Peyer's patch (tissue), 4 donors: ENCODE measurements around the gene RPP14. TPM values are rescaled to one million over a fixed set of nuclear protein-coding genes. Genes with fewer than 3 reads are reported as not detected.
A peak's percentile ranks its signal among the peaks of the same experiment; 100 is the strongest.

ENCODE experiments used
- DNase-seq, 3 donors: peaks; one replicate each; pipeline ENCODE4 v3.0.0-alpha.2; 2017 to 2019
- H3K27ac ChIP-seq, 4 donors: fragments of 200-600 bp; sonication (generic); one replicate each; pipeline ENCODE4 v1.5.1; 2016 to 2019
- H3K27me3 ChIP-seq, 2 donors: fragments of 200-600 bp; sonication (generic); one replicate each; pipeline ENCODE4 v1.5.1; 2019
- H3K36me3 ChIP-seq, 3 donors: fragments of 200-600 bp; sonication (generic); one replicate each; pipeline ENCODE4 v1.5.1; 2016 to 2019
- H3K4me1 ChIP-seq, 4 donors: fragments of 200-600 bp; sonication (generic); one replicate each; pipeline ENCODE4 v1.5.1; 2016 to 2019
- H3K4me3 ChIP-seq, 4 donors: fragments of 200-600 bp; sonication (generic); 1 replicate in 3 of 4; 2 replicates in 1 of 4; pipeline ENCODE4 v1.5.1; 2016 to 2019; ENCODE audit warnings: mild to moderate bottlenecking in 1 of 4
- H3K9me3 ChIP-seq, 4 donors: fragments of 200-600 bp; sonication (generic); one replicate each; pipeline ENCODE4 v1.5.1; 2016 to 2019; ENCODE audit warnings: mild to moderate bottlenecking in 1 of 4
- POLR2A ChIP-seq, 2 donors: fragments of 450-650 bp; IDR thresholded peaks; one replicate each; pipeline ENCODE4 v1.5.1; 2017; ENCODE audit warnings: antibody characterized with exemption in 2 of 2, mild to moderate bottlenecking in 2 of 2, moderate library complexity in 2 of 2
- total RNA-seq, 4 donors: library from RNA; depleted of rRNA; stranded (reverse); fragments of >200 nt; gene quantifications; one replicate each; pipeline ENCODE4 v1.1.0, GENCODE V29; 2016
- TF ChIP-seq, protein P1 (sequence below), 6 experiments: fragments of 450-650 bp in 4 of 6; fragments of 200-600 bp in 2 of 6; sonication (generic) in 1 of 6; IDR thresholded peaks; one replicate each; pipeline ENCODE4 v1.5.1; 2017 to 2019; ENCODE audit warnings: antibody characterized with exemption in 6 of 6, mild to moderate bottlenecking in 3 of 6, moderate library complexity in 1 of 6

RPP14 gene
- total RNA-seq, 4 donors from 2014 or later: 9.9 to 23.1 (median 13.4) TPM

DNA sequence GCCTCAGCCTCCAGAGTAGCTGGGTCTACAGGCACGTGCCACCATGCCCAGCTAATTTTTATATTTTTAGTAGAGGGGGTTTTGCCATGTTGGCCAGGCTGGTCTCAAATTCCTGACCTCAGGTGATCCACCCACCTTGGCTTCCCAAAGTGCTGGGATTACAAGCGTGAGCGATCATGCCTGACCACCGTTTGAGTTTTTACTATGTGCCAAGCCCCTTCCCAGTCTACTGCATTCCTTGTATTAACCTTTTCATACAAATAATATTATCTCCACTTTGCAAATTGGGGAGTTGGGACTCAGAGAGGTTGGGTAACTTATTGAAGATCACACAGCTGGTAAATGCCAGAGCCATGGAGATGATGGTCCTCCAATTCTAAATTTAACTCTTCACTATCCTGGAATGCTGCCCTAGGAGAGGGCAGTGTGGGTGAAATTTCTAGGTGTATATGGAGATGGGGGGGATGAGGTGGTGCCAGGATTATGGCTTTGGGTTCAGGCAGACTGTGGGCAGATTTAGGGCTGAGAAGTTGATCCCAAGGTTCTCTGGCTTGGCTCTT is 25.6 kb downstream of the RPP14 start:
- H3K9me3 ChIP-seq: no peaks in the 10 kb centered on the region
- H3K4me3 ChIP-seq: no peak overlapping the region
- H3K36me3 ChIP-seq: no peaks in the 10 kb centered on the region
- H3K27ac ChIP-seq: no peak overlapping the region
- DNase-seq: peak in 1 of 3 donors; percentile 19
- peaks cover 0 to 22% (median 6%) of the 10 kb centered on the region in 4 donors for H3K4me1 ChIP-seq
- TF ChIP-seq, protein P1, sequence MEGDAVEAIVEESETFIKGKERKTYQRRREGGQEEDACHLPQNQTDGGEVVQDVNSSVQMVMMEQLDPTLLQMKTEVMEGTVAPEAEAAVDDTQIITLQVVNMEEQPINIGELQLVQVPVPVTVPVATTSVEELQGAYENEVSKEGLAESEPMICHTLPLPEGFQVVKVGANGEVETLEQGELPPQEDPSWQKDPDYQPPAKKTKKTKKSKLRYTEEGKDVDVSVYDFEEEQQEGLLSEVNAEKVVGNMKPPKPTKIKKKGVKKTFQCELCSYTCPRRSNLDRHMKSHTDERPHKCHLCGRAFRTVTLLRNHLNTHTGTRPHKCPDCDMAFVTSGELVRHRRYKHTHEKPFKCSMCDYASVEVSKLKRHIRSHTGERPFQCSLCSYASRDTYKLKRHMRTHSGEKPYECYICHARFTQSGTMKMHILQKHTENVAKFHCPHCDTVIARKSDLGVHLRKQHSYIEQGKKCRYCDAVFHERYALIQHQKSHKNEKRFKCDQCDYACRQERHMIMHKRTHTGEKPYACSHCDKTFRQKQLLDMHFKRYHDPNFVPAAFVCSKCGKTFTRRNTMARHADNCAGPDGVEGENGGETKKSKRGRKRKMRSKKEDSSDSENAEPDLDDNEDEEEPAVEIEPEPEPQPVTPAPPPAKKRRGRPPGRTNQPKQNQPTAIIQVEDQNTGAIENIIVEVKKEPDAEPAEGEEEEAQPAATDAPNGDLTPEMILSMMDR (IDR thresholded peaks at IDR 0.05): no peak
- H3K27me3 ChIP-seq: no peaks in the 10 kb centered on the region

DNA sequence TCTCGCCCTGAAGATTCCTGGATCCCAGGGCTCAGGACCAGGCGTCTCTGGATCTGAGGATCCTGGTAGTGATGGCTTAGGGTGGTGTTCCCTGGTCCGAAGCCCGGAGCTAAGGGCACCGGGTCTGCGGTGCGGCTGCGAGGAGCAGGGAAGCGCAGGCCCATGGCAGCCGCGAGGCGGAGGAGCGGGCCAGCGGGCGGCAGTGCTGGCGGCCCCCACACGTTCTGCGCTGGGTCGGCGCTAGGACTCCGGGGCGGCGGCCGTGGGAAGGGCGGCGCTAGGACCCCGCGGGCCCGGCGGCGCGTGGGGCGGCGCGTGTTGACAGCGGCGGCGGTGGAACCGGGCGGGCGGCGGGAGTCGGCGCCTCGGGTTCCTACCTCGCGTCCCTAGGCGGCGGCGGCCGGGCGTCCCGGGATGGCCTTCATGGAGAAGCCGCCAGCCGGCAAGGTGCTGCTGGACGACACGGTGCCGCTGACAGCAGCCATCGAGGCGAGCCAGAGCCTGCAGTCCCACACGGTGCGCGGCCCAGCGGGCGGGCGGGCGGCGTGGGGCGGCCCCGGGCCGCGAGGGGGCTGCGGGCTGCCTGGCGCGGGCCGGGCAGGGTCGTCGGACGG is 26.6 kb downstream of the RPP14 start, which contains the start of gene PXK:
Gene PXK, plus strand, starts transcription at position 318 of the 614 bp plus-strand sequence. Its CDS starts 97 bp downstream, at position 415.
- TF ChIP-seq POLR2A (IDR thresholded peaks at IDR 0.05): peak in 1 of 2 donors; percentile 10
- TF ChIP-seq, protein P1 (IDR thresholded peaks at IDR 0.05): peak in 3 of 6 experiments; percentile 17 to 41 (median 17)
- Histone ChIP-seq H3K9me3 (no peaks in the 10 kb centered on the region), H3K36me3 (no peaks in the 10 kb centered on the region), H3K27ac (peak within 1 kb of the TSS; percentile 62 to 89 (median 68)), H3K27me3 (no peaks in the 10 kb centered on the region), H3K4me1 (peaks cover 0 to 25% (median 6%) of the 10 kb centered on the region in 4 donors), H3K4me3 (peak within 1 kb of the TSS; percentile 79 to 98 (median 90))
- peak; percentile 82 to 92 (median 88) for DNase-seq

DNA sequence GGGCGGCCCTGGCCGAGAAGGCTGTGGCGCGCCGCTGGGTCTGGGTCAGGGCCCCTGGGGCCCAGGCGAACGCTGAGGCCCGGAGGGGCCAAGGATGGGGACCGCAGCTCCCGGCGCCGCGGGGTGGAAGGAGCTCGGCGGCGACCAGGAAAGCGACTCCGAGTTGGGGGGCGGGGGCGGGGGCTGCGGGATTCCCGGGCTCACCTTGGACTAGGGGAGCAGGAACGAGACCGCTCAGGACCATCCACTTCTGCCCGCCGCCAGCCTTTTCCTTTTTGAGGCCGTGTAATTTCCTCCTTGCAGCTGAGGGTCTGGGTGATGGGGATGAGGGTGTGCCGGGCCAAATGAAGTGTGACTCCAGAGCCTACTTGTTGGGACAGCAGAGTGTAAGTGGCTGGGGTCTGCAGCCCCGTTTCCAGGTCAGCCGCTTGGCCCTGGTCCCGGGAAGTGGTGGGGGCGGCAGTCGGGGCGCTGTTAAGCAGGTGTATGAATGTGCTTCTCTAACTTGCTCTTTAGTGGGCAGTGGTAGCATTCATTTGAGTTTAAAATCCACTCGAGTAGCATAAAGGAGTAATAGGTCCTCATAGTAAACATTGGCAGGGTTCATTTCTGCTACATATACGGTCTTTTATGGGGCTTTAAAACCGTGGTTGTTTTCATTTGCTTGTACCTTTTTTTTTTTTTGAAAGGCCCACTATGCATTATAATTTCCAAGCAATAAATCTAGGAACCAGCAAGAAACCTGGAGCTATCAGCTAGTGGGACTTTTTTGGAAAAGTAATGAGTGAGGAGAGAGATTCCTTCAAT is 27.4 kb downstream of the RPP14 start:
- TF ChIP-seq, protein P1 (IDR thresholded peaks at IDR 0.05): no peak
- no peak for TF ChIP-seq POLR2A (IDR thresholded peaks at IDR 0.05)
- peak; percentile 57 to 74 (median 65) for DNase-seq
- Histone ChIP-seq H3K27ac (peak overlapping the region; percentile 62 to 89 (median 68)), H3K9me3 (no peaks in the 10 kb centered on the region), H3K4me1 (peaks cover 0 to 25% (median 6%) of the 10 kb centered on the region in 4 donors), H3K27me3 (no peaks in the 10 kb centered on the region), H3K4me3 (peak overlapping the region; percentile 79 to 98 (median 90)), H3K36me3 (no peaks in the 10 kb centered on the region)

DNA sequence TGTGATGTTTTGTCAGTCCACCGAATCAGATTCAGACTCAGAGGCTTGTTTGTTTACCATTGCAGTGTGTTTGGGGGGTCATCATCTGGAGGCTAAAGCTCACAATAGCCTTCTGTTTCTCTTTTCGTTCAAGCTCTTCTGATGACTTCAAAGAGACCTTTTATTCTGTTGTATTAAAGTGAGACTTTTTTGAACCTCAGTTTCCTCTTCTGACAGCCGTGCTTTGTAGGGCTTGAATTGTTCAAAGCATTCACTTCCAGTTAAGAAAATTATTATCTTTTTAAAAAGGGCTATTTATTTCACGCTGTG is 27.9 kb downstream of the RPP14 start:
- Histone ChIP-seq H3K4me3 (peak overlapping the region; percentile 79 to 98 (median 90)), H3K27ac (peak overlapping the region in 3 of 4 donors; percentile 20 to 89 (median 67)), H3K4me1 (peaks cover 0 to 25% (median 6%) of the 10 kb centered on the region in 4 donors), H3K9me3 (no peaks in the 10 kb centered on the region), H3K27me3 (no peaks in the 10 kb centered on the region), H3K36me3 (no peaks in the 10 kb centered on the region)
- TF ChIP-seq, protein P1 (IDR thresholded peaks at IDR 0.05): no peak
- TF ChIP-seq POLR2A (IDR thresholded peaks at IDR 0.05): no peak
- DNase-seq: peak in 1 of 3 donors; percentile 10

DNA sequence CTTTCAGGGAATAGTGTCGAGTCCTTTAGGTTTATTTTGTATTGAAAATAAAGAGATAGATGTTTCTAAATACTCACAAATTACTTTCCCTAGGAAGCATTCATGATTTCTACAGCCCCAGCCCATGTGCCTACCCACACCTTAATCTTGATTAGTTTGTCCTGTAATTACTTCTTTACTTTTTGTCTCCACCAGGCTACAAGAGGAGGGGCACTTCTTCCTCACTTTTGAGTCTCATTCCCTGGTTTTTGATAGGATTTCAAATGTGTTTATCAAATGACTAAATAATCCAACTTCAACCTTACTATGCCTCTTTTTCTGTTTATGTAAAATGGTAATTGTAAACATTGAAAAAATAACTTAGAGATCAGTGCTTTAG is 28.4 kb downstream of the RPP14 start:
- H3K4me3 ChIP-seq: peak overlapping the region in 2 of 4 donors; percentile 88 to 98

More for the DNA sequence above, 28.4 kb downstream of the RPP14 start:
- peak in 1 of 3 donors; percentile 15 for DNase-seq
- TF ChIP-seq, protein P1 (IDR thresholded peaks at IDR 0.05): no peak
- no peak for TF ChIP-seq POLR2A (IDR thresholded peaks at IDR 0.05)
- Histone ChIP-seq H3K36me3 (no peaks in the 10 kb centered on the region), H3K4me1 (peaks cover 0 to 25% (median 6%) of the 10 kb centered on the region in 4 donors), H3K27ac (peak overlapping the region; percentile 20 to 89 (median 56)), H3K27me3 (no peaks in the 10 kb centered on the region), H3K9me3 (no peaks in the 10 kb centered on the region)
